Endothelial cell of umbilical vein (primary cell): ENCODE measurements around the gene ICAM1. TPM values are rescaled to one million over a fixed set of nuclear protein-coding genes. Genes with fewer than 3 reads are reported as not detected.
A peak's percentile ranks its signal among the peaks of the same experiment; 100 is the strongest.

Source experiments
- BruUV-seq: library from RNA; stranded (reverse); fragments of 400-500 nt; replicated peaks from 2 replicates; lab custom pipeline; 2021; lab: Mats Ljungman, UMichigan
- CTCF ChIA-PET: fragments of 300-600, 350-600 bp; sonication (Branson Sonifier 250); formaldehyde crosslinking; loops from one replicate; lab custom pipeline; 2021; ENCODE audit warnings: antibody characterized with exemption, inconsistent platforms; lab: Charles Lee
- POLR2A ChIA-PET: fragments of 300-600, 350-600 bp; sonication (Branson Sonifier 250); formaldehyde crosslinking; loops from one replicate; lab custom pipeline; 2021; ENCODE audit warnings: antibody characterized with exemption, inconsistent platforms; lab: Charles Lee
- DNase-seq: peaks from one replicate; pipeline ENCODE4 v3.0.0-alpha.2; 2011; ENCODE audit warnings: low read depth, low spot score
- FAIRE-seq: peaks from 2 replicates; lab custom pipeline; 2011; peaks lifted over from hg19 to GRCh38; lab: Jason Lieb, UNC
- H2AFZ ChIP-seq: 2 replicates; pipeline ENCODE4 v1.6.0; 2012; ENCODE audit warnings: low read depth, low read length, control low read depth, inconsistent platforms
- H3K27ac ChIP-seq: 2 replicates; pipeline ENCODE4 v1.5.1; 2011; ENCODE audit warnings: low read depth, mild to moderate bottlenecking, control low read depth, low read length, moderate library complexity; ENCODE audit not compliant: insufficient read depth
- H3K27me3 ChIP-seq, 2 experiments: 2 replicates each; pipeline versions ENCODE4 v1.6.0 to v1.6.1; 2011; ENCODE audit warnings: low read length in 2 of 2, mixed read lengths in 1 of 2; ENCODE audit not compliant: control insufficient read depth in 2 of 2, insufficient read depth in 2 of 2
- H3K36me3 ChIP-seq, 2 experiments: 2 replicates in 1 of 2; 3 replicates in 1 of 2; pipeline ENCODE4 v1.5.1; 2011; ENCODE audit warnings: low read length in 2 of 2, mild to moderate bottlenecking in 1 of 2, moderate library complexity in 1 of 2; ENCODE audit not compliant: control insufficient read depth in 2 of 2, insufficient read depth in 2 of 2; ENCODE audit errors: extremely low read depth in 1 of 2
- H3K4me1 ChIP-seq: 3 replicates; pipeline ENCODE4 v1.5.1; 2011; ENCODE audit warnings: mild to moderate bottlenecking, low read length; ENCODE audit not compliant: control insufficient read depth, insufficient read depth; ENCODE audit errors: extremely low read depth
- H3K4me2 ChIP-seq: 2 replicates; pipeline ENCODE4 v1.6.1; 2011; ENCODE audit warnings: low read length, control low read depth, mixed read lengths; ENCODE audit not compliant: insufficient read depth
- H3K4me3 ChIP-seq, 3 experiments: fragments of 200-600 bp in 1 of 3; sonication (generic), shearing (Covaris generic) in 1 of 3; replicated peaks in 1 of 3; 2 replicates each; pipeline ENCODE4 v1.5.1; 2011 to 2016; ENCODE audit warnings: control low read depth in 3 of 3, low read length in 3 of 3, mild to moderate bottlenecking in 2 of 3, inconsistent platforms in 1 of 3, low read depth in 1 of 3, moderate library complexity in 1 of 3; ENCODE audit not compliant: insufficient read depth in 1 of 3
- H3K79me2 ChIP-seq: 2 replicates; pipeline ENCODE4 v1.6.0; 2012; ENCODE audit warnings: low read length, inconsistent platforms; ENCODE audit not compliant: control insufficient read depth, insufficient read depth
- H3K9ac ChIP-seq: replicated peaks from 2 replicates; pipeline ENCODE3; 2011; ENCODE audit warnings: low read length, control low read depth; ENCODE audit not compliant: insufficient read depth; ENCODE audit errors: extremely low read depth
- H3K9me1 ChIP-seq: replicated peaks from 3 replicates; pipeline ENCODE4 v1.6.0; 2011; ENCODE audit warnings: mild to moderate bottlenecking, low read length; ENCODE audit not compliant: control insufficient read depth, insufficient read depth; ENCODE audit errors: extremely low read depth
- H3K9me3 ChIP-seq: replicated peaks from 2 replicates; pipeline ENCODE4 v1.5.1; 2012; ENCODE audit warnings: low read length, inconsistent platforms; ENCODE audit not compliant: control insufficient read depth, insufficient read depth
- H4K20me1 ChIP-seq: replicated peaks from 2 replicates; pipeline ENCODE3; 2011; ENCODE audit warnings: mild to moderate bottlenecking, low read length; ENCODE audit not compliant: control insufficient read depth, insufficient read depth; ENCODE audit errors: extremely low read depth
- CTCF ChIP-seq, 2 donors: IDR thresholded peaks; 1 replicate in 1 of 2; 2 replicates in 1 of 2; pipeline ENCODE4 v1.5.1; 2011; ENCODE audit warnings: low read length in 2 of 2, mild to moderate bottlenecking in 2 of 2, moderate library complexity in 2 of 2, control low read depth in 1 of 2, inconsistent platforms in 1 of 2, low read depth in 1 of 2; ENCODE audit not compliant: insufficient read depth in 1 of 2; ENCODE audit errors: extremely low read depth in 1 of 2
- EZH2 ChIP-seq: IDR thresholded peaks from 2 replicates; pipeline ENCODE4 v1.6.1; 2012; ENCODE audit warnings: borderline replicate concordance, low read depth, mild to moderate bottlenecking, moderate library complexity, low read length, inconsistent platforms; ENCODE audit not compliant: severe bottlenecking
- FOS ChIP-seq: IDR thresholded peaks from 2 replicates; pipeline ENCODE4 v1.6.1; 2011; ENCODE audit warnings: mild to moderate bottlenecking, low read length, moderate library complexity, borderline replicate concordance; ENCODE audit not compliant: insufficient read depth
- JUN ChIP-seq: IDR thresholded peaks from 2 replicates; pipeline ENCODE4 v1.6.1; 2011; ENCODE audit warnings: borderline replicate concordance, low read depth; ENCODE audit not compliant: insufficient read length, insufficient read depth
- MYC ChIP-seq: IDR thresholded peaks from one replicate; pipeline ENCODE4 v1.6.1; 2011; ENCODE audit warnings: mild to moderate bottlenecking, low read depth, low read length
- POLR2AphosphoS5 ChIP-seq: IDR thresholded peaks from 2 replicates; pipeline ENCODE4 v1.6.1; 2012; ENCODE audit warnings: low read depth, mild to moderate bottlenecking, control low read depth, low read length, moderate library complexity; ENCODE audit not compliant: insufficient read depth
- dilution Hi-C: fragments of 300-500 bp; cut with MboI; formaldehyde crosslinking; loops from one replicate; pipeline ENCODE4 v1.15.0; 2019; ENCODE audit warnings: low sequenced_read_pairs; ENCODE audit not compliant: extremely low pct_ligation_motif_present
- intact Hi-C: fragments of 100-400 bp; cut with micrococcal nuclease; formaldehyde crosslinking; loops from one replicate; pipeline ENCODE4 v1.10.0; 2022
- polyA plus RNA-seq, 4 experiments: library from polyadenylated mRNA; depleted of rRNA in 3 of 4; stranded (reverse) in 3 of 4; unstranded in 1 of 4; fragments of >200 nt; gene quantifications; 2 replicates each; pipeline versions ENCODE4 v1.2.1 to v1.2.3, GENCODE V29; 2011 to 2012; ENCODE audit warnings: missing spikeins in 1 of 4
- total RNA-seq: library from RNA; stranded (reverse); gene quantifications from 2 replicates; pipeline ENCODE4 v1.2.3, GENCODE V29; 2021

The ICAM1 gene
- total and polyA plus RNA-seq, 2 donors (not counting 3 experiments of a cell fraction or from before 2014, with no cell fraction given) = 20.5 to 30.4 TPM

GRCh38 chr19:10294368-10294697 is 23.4 kb downstream of the ICAM1 start:
- intact Hi-C loops (no loop called here), dilution Hi-C loops (no loop called here)
- H4K20me1 ChIP-seq = no peaks in the 10 kb centered on the region
- ChIA-PET CTCF (no interaction called here), POLR2A (no interaction called here)
- no peak overlapping the region for H3K4me3 ChIP-seq
- H2AFZ ChIP-seq = no peak overlapping the region
- H3K9me3 ChIP-seq = no peaks in the 10 kb centered on the region
- H3K27ac ChIP-seq = no peak overlapping the region
- TF ChIP-seq MYC = no peak
- TF ChIP-seq CTCF (IDR thresholded peaks at IDR 0.05; ENCODE audit: extremely low read depth in 1 of 2, insufficient read depth in 1 of 2, low read depth in 1 of 2, low read length in 2 of 2) = peak in 1 of 2 donors; percentile 14
- no peak for TF ChIP-seq POLR2AphosphoS5
- TF ChIP-seq EZH2 = no peak
- TF ChIP-seq FOS = no peak
- no peak for TF ChIP-seq JUN
- H3K4me1 ChIP-seq = peaks cover 18% of the 10 kb centered on the region
- H3K36me3 ChIP-seq = no peaks in the 10 kb centered on the region
- H3K9me1 ChIP-seq = no peaks in the 10 kb centered on the region
- peaks cover 54 to 66% of the 10 kb centered on the region in 2 experiments for H3K27me3 ChIP-seq
- no TSS peak for BruUV-seq
- no peak for FAIRE-seq
- no peak overlapping the region for H3K9ac ChIP-seq
- no peak overlapping the region for H3K4me2 ChIP-seq
- no peak for DNase-seq
- no peaks in the 10 kb centered on the region for H3K79me2 ChIP-seq
